Measurements from ENCODE around the gene CNKSR1. TPM values are rescaled to one million over a fixed set of nuclear protein-coding genes. Genes with fewer than 3 reads are reported as not detected.

The CNKSR1 gene
- total and polyA plus RNA-seq, 10 donors, result 0.68 to 5.5 (median 2.3) TPM

DNA sequence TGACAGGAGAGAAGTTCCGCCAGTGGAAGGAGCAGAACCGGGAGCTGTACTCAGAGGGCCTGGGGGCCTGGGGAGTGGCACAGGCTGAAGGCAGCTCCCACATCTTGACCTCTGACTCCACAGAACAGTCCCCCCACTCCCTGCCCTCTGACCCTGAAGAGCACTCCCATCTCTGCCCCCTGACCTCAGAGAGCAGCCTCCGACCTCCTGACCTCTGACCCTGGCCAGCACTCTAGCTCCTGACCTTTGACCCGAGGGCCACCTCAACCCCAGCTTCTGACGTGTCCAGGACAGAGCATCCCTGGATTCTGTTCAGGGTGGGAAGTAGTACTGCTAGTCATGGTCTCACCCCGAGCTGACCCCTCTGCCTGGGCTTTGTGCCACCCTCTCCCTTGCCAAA is 12.0 kb downstream of the CNKSR1 start:
- TF ChIP-seq POLR2AphosphoS5 (IDR thresholded peaks at IDR 0.05) (no peak), POLR2A (IDR thresholded peaks at IDR 0.05) (no peak)
- TF ChIP-seq, protein P1, sequence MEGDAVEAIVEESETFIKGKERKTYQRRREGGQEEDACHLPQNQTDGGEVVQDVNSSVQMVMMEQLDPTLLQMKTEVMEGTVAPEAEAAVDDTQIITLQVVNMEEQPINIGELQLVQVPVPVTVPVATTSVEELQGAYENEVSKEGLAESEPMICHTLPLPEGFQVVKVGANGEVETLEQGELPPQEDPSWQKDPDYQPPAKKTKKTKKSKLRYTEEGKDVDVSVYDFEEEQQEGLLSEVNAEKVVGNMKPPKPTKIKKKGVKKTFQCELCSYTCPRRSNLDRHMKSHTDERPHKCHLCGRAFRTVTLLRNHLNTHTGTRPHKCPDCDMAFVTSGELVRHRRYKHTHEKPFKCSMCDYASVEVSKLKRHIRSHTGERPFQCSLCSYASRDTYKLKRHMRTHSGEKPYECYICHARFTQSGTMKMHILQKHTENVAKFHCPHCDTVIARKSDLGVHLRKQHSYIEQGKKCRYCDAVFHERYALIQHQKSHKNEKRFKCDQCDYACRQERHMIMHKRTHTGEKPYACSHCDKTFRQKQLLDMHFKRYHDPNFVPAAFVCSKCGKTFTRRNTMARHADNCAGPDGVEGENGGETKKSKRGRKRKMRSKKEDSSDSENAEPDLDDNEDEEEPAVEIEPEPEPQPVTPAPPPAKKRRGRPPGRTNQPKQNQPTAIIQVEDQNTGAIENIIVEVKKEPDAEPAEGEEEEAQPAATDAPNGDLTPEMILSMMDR (IDR thresholded peaks at IDR 0.05 in 8 of 11, conservative IDR thresholded peaks at IDR 0.05 in 3 of 11), result no peak
- DNase-seq, result no peak
- 76 to 86% (median 80%) methylated on average over 4 to 6 of the region's 6 CpGs for WGBS, 5 donors
- Histone ChIP-seq H3K4me3 (no peak overlapping the region), H3K36me3 (no peaks in the 10 kb centered on the region), H3K9me3 (no peaks in the 10 kb centered on the region), H3K4me1 (no peaks in the 10 kb centered on the region), H3K27ac (no peak overlapping the region), H3K27me3 (replicated peaks in 1 of 7) (no peaks in the 10 kb centered on the region)
- intact Hi-C loops (cut with DNase I; ENCODE audit: low total_unique reads), result no loop called here

DNA sequence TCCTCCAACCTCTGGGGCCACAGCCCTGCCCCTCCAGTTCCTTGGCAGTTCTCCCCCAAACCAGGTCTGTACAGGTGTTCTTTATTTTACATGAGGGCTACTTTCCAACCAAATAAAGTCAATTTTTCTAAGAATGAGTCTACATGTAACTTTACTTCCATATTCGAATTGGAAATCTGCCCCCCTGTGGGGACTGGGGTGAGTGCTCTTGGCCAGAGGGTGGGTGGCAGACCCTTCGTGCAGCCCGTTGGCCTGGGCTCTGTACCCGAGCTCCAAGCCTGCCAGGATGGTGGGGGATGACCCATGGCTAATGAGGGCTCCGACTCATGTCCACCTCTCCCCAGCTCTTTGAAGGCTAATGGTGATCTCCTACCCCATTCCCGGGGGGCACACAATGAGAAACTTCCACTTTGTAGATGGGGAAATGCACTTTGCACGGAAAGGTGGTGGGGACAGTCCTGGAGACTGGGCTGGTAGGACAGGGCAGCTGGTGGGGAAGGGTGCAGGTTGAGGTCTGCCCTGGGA is 12.5 kb downstream of the CNKSR1 start:
- Histone ChIP-seq H3K4me1 (no peaks in the 10 kb centered on the region), H3K27me3 (replicated peaks in 1 of 7) (no peaks in the 10 kb centered on the region), H3K36me3 (no peaks in the 10 kb centered on the region), H3K4me3 (no peak overlapping the region), H3K27ac (no peak overlapping the region), H3K9me3 (no peaks in the 10 kb centered on the region)
- DNase-seq, result no peak
- WGBS, 5 donors, result 69 to 90% (median 83%) methylated on average over 6 to 7 of the region's 7 CpGs
- intact Hi-C loops (cut with DNase I; ENCODE audit: low total_unique reads), result no loop called here
- TF ChIP-seq POLR2AphosphoS5 (IDR thresholded peaks at IDR 0.05), result no peak
- TF ChIP-seq, protein P1 (IDR thresholded peaks at IDR 0.05 in 8 of 11, conservative IDR thresholded peaks at IDR 0.05 in 3 of 11), result no peak
- no peak for TF ChIP-seq POLR2A (IDR thresholded peaks at IDR 0.05)

DNA sequence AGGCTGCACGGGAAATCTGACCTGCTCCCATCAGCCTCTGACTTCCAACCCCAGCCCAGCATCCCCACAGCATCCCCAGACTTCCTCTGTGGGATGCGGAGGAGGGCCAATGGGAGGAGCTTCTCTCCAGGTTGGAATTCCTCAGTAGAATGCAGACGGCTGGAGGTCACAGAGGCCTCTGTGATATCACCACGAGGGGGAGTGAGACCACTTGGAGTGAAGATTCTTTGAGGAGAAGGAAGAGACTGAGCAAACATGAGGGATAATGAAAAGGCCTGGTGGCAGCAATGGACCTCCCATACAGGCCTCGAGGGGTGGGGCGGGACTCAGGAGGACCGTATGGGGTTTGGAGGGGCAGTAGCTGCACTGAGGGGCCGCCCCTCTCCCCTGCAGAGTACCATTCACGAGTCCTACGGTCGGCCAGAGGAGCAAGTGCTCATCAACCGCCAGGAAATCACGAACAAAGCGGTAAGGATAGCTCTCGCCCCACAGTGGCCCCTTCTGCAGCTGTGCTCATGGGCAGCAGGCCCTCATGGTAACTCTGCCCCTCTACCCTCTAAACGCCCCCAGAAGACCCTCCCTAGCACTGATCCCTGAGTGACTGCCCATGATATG is 13.2 kb downstream of the CNKSR1 start, which contains the start of gene CATSPER4:
Gene CATSPER4 (plus strand): TSS at position 230 of the 615 bp plus-strand sequence. CDS start 26 bp downstream, at position 256.
- intact Hi-C loops (cut with DNase I; ENCODE audit: low total_unique reads), result no loop called here
- Histone ChIP-seq H3K4me3 (no peak within 1 kb of the TSS), H3K27me3 (replicated peaks in 1 of 7) (no peaks in the 10 kb centered on the region), H3K36me3 (no peaks in the 10 kb centered on the region), H3K4me1 (no peaks in the 10 kb centered on the region), H3K27ac (no peak within 1 kb of the TSS), H3K9me3 (no peaks in the 10 kb centered on the region)
- DNase-seq, result no peak
- TF ChIP-seq POLR2A (IDR thresholded peaks at IDR 0.05) (no peak), POLR2AphosphoS5 (IDR thresholded peaks at IDR 0.05) (no peak)
- TF ChIP-seq, protein P1 (IDR thresholded peaks at IDR 0.05 in 8 of 11, conservative IDR thresholded peaks at IDR 0.05 in 3 of 11), result peak in 1 of 11 experiments; percentile 30
- 55 to 68% (median 61%) methylated on average over 16 of the region's 16 CpGs for WGBS, 5 donors

DNA sequence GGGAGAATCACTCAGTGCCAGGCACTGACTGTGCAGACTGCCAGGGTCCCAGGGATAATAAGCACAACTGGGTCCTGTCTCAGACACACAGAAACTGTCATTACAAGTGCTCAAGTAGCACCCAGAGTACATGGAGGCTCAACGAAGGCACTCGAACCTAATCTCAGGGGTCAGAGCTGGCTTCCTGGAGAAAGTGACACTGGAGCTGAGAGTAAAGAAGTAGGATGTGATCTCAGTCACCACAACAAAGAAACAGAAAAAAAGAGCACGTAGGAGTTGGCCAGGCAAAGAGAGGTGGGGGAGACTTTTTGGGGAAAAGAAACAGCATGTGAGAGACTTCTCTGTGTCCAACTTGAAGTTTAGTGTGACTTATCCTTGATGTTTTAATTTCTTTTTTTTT is 14.4 kb downstream of the CNKSR1 start:
- H3K27me3 ChIP-seq (replicated peaks in 1 of 7), result no peaks in the 10 kb centered on the region
- WGBS, 5 donors, result 20 to 55% (median 27%) methylated on average over 3 of the region's 3 CpGs
- no peaks in the 10 kb centered on the region for H3K36me3 ChIP-seq
- intact Hi-C loops (cut with DNase I; ENCODE audit: low total_unique reads), result no loop called here
- no peaks in the 10 kb centered on the region for H3K9me3 ChIP-seq
- no peaks in the 10 kb centered on the region for H3K4me1 ChIP-seq
- TF ChIP-seq POLR2AphosphoS5 (IDR thresholded peaks at IDR 0.05), result no peak
- TF ChIP-seq, protein P1 (IDR thresholded peaks at IDR 0.05 in 8 of 11, conservative IDR thresholded peaks at IDR 0.05 in 3 of 11), result no peak
- no peak for TF ChIP-seq POLR2A (IDR thresholded peaks at IDR 0.05)
- DNase-seq, result no peak
- no peak overlapping the region for H3K27ac ChIP-seq
- no peak overlapping the region for H3K4me3 ChIP-seq
